ENCODE data around the gene CYSTM1.

DNA sequence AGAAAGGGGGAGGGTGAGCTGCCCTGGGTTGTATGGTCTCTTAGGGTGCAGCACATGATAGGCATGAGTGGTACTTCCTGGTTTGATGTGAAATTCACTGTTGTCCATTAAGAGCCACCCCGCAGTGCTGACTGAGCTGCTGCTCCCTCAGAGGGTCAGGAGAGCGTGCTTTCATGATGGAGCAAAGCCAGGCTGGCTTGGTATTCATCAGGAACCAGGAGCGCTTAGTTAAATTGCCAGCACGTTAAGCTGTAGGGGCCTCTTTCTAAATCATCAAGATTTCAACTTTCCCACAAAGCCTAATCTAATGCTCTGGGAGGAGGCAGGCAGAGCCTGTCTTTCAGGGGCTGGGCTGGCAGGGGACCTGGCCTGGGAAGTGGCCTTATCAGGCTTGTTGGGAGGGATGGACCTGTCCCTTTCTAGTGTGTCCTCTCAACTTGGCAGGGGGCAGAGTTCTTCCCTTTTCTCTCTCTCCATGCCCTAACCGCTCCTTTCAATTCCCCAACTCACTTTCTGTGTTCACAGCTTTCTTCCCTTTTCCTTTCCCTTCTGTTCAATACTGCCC, 7.9 kb downstream of the CYSTM1 start:
- TF ChIP-seq, protein P1, sequence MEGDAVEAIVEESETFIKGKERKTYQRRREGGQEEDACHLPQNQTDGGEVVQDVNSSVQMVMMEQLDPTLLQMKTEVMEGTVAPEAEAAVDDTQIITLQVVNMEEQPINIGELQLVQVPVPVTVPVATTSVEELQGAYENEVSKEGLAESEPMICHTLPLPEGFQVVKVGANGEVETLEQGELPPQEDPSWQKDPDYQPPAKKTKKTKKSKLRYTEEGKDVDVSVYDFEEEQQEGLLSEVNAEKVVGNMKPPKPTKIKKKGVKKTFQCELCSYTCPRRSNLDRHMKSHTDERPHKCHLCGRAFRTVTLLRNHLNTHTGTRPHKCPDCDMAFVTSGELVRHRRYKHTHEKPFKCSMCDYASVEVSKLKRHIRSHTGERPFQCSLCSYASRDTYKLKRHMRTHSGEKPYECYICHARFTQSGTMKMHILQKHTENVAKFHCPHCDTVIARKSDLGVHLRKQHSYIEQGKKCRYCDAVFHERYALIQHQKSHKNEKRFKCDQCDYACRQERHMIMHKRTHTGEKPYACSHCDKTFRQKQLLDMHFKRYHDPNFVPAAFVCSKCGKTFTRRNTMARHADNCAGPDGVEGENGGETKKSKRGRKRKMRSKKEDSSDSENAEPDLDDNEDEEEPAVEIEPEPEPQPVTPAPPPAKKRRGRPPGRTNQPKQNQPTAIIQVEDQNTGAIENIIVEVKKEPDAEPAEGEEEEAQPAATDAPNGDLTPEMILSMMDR (conservative IDR thresholded peaks at IDR 0.05), result no peak
- no peak for TF ChIP-seq EZH2 (IDR thresholded peaks at IDR 0.05; ENCODE audit: low read depth)
